ENCODE measurements around the gene ALDH1L2.
"Not testable (repeated sequence)": the region's sequence is repeated elsewhere in the genome, so short reads cannot be mapped to it uniquely, and the experiment has no call there.

The ALDH1L2 gene

DNA sequence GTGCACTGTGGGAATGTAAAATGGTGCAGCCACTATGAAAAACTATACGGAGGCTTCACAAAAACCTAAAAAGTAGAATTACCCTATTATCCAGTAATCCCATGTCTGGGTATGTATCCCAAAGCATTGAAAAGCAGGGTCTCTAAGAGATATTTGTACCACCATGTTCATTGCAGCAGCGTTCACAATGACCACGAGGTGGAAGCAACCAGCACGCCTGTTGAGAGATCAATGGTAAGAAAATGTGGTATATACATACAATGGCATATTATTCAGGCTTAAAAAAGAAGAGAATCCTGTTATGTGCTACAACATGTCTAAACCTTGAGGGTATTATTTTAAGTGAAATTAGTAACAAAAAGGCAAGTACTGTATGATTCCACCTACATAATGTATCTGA is 99.1 kb downstream of the ALDH1L2 start:
- DNase-seq (ENCODE audit: low spot score): no peak

DNA sequence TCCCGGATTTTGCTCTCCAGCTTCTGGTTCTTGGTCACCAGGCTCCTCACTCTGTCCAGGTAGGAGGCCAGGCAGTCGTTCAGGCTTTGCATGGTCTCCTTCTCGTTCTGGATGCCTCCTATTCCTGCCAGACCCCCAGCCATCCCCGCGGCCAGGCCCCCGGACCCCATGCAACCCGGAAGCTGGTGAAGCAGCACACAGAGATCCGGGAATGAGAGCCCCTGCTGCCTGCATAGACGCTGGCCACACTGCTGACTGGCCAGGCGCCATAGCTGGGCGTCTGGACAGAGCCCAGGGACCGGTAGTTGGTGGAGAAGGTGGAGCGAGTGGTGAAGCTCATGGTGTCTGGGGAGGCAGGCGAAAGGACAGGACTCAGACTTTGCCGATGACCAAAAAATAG is 106.6 kb downstream of the ALDH1L2 start:
- DNase-seq (ENCODE audit: low spot score): not testable (repeated sequence)

DNA sequence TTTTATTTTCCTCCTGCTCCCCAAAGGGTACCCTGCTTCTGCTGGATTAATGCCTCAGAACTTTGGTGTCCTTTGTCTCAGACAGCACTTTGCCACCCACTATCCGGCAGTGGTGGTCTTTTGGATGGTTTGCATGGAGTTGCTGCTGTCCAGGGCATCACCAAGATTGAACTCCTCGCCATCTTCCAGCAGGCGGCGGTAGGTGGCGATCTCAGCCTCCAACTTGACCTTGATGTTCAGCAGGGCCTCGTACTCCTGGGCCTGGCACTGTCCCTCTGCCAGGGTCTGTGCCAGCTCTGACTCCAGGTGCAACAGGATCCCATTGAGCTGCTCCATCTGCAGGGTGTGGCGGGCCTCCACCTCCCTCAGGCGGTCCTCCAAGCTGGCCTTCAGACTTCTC is 107.6 kb downstream of the ALDH1L2 start:
- DNase-seq (ENCODE audit: low spot score): no peak

DNA sequence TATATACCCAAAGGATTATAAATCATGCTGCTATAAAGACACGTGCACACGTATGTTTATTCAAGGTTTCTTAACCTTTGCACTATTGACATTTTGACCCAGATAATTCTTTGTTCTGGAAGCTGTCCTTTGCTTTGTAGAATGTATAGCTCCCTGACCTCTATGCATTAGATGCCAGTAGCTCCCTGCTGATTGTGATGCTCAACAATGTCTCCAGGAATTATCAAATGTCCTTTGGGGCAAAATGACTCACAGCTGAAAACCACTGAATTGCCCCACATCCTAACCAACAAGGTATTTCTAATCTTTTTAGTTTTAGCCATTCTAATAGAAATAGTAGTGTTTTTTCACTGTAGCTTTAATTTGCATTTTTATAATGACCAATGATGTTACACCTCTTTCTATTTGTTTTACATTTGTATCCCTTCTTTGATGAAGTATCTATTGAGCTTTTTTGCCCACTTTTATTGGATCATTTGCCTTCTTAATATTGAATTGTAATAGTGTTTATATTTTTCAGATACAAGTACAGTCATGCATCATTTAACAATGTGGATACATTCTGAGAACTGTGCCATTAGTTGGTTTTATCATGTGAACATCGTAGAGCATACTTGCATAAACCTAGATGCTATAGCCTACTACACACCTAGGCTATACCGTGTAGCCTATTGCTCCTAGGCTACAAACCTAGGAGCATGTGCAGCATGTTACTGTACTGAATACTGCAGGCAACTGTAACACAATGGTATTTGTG is 108.5 kb downstream of the ALDH1L2 start:
- DNase-seq (ENCODE audit: low spot score): no peak

DNA sequence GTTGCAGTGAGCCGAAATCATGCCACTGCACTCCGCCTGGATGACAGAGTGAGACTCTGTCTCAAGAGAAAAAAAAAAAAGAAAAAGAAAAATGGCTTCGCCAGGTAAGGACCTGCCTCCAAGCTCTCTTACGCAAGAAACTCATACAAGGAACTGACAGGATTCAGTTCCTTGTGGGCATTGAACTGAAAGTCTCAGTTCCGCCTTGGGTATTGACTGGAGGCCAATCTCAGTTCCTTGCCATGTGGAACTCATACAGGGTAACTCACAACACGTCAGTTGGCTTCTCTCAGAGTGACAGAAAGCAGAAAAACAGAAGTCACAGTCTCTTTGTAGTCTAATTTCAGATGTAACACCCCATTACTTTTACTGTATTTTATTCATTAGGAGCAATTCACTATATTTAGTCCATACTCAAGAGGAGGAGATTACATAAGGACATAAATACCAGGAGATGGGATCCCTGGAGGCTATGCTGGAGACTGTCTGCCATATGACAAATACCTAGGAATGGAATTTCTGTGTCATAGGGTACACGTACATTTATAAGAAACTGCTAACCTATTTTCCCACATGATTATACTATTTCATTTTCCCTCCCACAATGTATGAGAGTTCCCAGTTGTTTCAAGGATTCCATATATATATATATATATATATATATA is 109.5 kb downstream of the ALDH1L2 start:
- DNase-seq (ENCODE audit: low spot score): no peak

DNA sequence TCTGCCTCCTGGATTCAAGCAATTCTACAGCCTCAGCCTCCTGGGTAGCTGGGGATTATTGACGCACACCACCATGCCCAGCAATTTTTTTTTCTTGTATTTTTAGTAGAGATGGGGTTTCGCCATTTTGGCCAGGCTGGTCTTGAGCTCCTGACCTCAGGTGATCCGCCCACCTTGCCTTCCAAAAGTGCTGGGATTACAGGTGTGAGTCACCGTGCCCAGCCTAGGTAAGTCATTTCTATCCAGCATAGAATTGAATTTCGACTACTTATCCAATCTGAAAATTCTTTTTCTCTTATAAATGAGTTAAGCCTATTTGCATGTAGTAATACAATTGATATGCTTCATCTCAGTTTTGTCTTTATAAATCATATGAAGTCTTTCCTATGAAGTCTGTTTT is 111.0 kb downstream of the ALDH1L2 start:
- no peak for DNase-seq (ENCODE audit: low spot score)

DNA sequence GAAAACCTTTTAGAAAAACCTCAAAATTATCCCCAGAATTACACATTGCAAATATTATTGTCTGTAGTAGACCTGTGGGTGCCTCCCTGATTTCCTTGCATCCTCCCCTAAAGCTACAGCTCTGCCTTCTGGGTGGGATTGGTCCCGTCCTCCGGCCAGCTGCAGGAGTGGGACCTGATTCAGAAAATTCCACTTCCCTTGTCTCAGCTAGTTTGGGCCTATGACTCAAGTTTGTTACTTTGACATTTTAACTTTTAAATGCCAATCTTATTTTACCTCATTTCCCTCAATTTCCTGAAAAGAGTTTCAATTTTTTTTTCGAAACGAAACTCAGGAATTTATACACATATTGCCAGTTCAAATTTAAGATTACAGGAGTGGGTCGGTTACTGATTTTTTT is 113.0 kb downstream of the ALDH1L2 start:
- DNase-seq (ENCODE audit: low spot score): no peak

All from SW480 (cell line).